Measurements from ENCODE around the gene BAZ2A.

The BAZ2A gene

DNA sequence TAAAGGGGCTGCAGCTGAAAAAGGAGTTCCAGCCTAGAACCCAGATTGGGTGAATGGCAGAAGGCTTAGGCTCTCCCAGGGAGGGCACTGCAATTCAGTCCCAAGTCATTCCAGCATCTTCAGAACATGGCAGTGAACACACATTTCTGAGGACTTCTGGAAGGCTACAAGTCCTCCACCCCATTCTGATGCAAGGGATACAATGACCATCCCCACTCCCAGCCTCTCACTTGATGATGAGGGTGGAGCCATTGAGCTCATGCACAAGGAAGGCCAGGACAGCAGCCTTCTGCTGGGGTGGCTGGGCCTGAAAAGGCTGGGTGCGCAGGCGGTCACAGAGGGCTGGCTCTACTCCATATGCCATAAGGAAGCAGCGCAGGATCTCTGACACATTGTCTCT lies 25.8 kb downstream of the BAZ2A start:
- no peak for DNase-seq (ENCODE audit: low read depth)
- TF ChIP-seq, protein P1, sequence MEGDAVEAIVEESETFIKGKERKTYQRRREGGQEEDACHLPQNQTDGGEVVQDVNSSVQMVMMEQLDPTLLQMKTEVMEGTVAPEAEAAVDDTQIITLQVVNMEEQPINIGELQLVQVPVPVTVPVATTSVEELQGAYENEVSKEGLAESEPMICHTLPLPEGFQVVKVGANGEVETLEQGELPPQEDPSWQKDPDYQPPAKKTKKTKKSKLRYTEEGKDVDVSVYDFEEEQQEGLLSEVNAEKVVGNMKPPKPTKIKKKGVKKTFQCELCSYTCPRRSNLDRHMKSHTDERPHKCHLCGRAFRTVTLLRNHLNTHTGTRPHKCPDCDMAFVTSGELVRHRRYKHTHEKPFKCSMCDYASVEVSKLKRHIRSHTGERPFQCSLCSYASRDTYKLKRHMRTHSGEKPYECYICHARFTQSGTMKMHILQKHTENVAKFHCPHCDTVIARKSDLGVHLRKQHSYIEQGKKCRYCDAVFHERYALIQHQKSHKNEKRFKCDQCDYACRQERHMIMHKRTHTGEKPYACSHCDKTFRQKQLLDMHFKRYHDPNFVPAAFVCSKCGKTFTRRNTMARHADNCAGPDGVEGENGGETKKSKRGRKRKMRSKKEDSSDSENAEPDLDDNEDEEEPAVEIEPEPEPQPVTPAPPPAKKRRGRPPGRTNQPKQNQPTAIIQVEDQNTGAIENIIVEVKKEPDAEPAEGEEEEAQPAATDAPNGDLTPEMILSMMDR (conservative IDR thresholded peaks at IDR 0.05; ENCODE audit: low read length), result no peak
- H3K4me3 ChIP-seq (ENCODE audit: low read length), result no peak overlapping the region

DNA sequence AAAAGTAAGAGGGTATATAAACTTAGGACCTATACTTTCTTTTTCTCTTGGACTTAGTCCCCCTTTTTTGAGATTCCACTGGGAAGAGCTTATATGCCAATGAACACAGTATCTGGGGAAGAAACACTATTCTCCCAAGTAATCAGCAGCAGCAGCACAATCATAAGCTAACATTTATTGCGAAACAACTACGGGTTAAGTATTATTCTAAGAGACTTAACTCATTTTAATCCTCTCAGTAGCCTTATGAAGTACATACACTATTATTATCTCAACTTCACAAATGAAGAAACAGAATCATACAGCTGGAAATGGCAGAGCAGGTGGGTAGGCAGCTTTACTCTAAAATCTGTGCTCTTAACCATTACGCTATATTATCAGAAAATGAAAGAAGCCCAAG lies 27.9 kb downstream of the BAZ2A start:
- no peak overlapping the region for H3K4me3 ChIP-seq (ENCODE audit: low read length)
- TF ChIP-seq, protein P1 (conservative IDR thresholded peaks at IDR 0.05; ENCODE audit: low read length), result no peak
- no peak for DNase-seq (ENCODE audit: low read depth)

DNA sequence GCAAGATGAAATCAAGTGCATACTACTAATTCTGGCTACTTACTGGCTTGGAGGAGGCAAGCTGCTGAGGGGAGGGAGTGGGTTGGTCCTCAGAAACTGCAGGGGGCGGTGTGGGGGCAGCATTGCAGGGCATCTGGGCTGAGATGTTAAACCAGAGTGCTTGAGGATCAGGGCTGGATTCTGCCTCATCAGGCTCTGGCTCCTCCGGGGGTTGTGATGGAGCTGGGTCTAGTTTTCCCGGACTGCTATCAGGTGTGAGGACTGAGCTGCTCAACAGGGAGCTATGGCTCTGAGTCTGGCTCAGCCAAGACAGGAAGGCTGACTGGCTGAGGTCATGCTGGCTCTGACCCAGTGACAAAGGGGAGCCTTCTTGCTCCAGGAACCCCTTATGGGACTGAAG lies 28.6 kb downstream of the BAZ2A start:
- H3K4me3 ChIP-seq (ENCODE audit: low read length), result no peak overlapping the region
- TF ChIP-seq, protein P1 (conservative IDR thresholded peaks at IDR 0.05; ENCODE audit: low read length), result 0 out of 2 replicates have a peak, but pooled peaks have one; percentile 14
- DNase-seq (ENCODE audit: low read depth), result no peak

DNA sequence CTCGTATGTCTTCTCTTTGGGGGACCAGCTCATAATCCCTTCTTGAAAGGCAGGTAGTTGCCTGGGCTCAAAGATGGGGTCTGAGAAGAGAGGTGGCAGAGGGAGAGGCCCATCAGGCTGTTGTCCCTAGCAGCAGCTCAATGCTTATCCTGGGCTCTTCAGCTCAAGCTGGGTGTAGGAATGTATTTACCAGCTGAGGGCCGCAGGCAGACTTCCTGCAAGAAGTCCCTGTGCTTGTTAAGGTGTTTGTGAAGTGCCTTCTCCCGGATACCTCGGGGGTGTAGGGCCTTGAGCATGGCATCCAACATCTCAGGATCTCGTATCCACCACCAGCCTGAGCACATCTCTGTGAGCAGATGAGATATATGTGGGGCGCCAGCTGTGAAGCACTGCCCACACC lies 29.4 kb downstream of the BAZ2A start:
- no peak overlapping the region for H3K4me3 ChIP-seq (ENCODE audit: low read length)
- TF ChIP-seq, protein P1 (conservative IDR thresholded peaks at IDR 0.05; ENCODE audit: low read length), result no peak
- no peak for DNase-seq (ENCODE audit: low read depth)

DNA sequence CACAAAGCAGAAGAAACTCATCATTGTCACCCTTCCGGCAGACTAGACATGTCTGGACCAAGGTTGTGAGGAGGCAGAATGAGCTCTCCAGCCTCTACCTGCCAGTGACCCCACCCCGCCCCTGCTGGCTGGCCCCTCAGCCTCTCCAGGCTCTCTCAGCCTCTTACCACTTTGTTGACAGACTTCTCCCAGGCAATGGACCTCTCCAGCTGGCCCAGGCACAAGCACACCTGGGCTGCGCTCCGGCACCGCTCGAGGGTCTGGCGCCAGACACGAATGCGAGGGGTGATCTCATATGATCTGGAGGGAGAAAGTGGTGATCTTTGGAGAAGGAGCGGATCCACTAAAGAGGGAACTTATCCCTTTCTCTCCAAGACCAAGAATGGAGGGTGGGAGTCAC lies 30.3 kb downstream of the BAZ2A start:
- H3K4me3 ChIP-seq (ENCODE audit: low read length), result no peak overlapping the region
- DNase-seq (ENCODE audit: low read depth), result no peak
- TF ChIP-seq, protein P1 (conservative IDR thresholded peaks at IDR 0.05; ENCODE audit: low read length), result no peak

DNA sequence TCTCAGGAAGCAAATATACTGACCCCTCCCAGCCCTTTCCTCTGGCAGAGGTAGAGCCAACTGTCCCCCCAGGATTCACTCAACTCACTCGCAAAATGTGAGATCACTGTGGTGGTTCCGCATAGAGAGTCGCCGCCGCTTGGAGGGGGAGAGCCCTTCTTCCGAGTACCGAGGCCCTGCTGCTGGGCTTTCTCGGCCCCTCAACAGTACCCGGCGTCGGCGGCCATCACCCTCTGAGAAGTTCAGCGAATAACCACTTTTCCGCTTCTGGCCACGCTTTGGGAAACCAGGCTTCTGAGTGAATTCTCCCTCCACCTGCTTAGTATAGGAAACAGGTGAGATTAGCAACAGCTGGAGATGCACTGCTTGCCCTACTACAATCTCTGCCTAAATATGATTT lies 31.1 kb downstream of the BAZ2A start:
- TF ChIP-seq, protein P1 (conservative IDR thresholded peaks at IDR 0.05; ENCODE audit: low read length), result no peak
- DNase-seq (ENCODE audit: low read depth), result no peak
- H3K4me3 ChIP-seq (ENCODE audit: low read length), result no peak overlapping the region

DNA sequence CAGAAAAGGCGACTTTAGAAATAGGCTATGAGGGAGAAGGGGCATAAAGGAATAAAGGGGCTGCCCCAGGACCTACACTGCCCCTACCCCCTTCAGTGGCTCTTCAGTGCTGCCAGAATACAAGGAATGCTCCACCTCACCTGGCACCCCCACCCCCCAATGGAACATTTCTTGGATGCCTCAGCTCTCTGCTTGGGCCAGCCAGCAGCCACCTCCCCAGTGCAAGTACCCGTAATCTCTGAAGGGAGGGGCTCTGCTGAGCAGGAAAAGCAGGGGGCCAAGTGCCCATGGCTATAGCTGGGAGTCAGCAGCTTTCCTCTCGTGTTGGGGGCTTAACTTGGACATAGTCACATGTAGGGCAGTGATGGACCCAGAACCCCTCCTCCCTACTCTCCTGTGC lies 33.3 kb downstream of the BAZ2A start:
- TF ChIP-seq, protein P1 (conservative IDR thresholded peaks at IDR 0.05; ENCODE audit: low read length), result no peak
- DNase-seq (ENCODE audit: low read depth), result no peak
- H3K4me3 ChIP-seq (ENCODE audit: low read length), result no peak overlapping the region

All from AG10803 (cell line).